22Rv1 (cell line): ENCODE results near the gene SLC36A1.

ENCODE experiments used
- H3K27ac ChIP-seq: fragments of 450-650 bp; 2 replicates; pipeline ENCODE4 v1.5.1; 2017
- CTCF ChIP-seq: fragments of 450-650 bp; IDR thresholded peaks from 2 replicates; pipeline ENCODE4 v1.5.1; 2017; ENCODE audit warnings: mild to moderate bottlenecking
- ZFX ChIP-seq: fragments of 450-650 bp; IDR thresholded peaks from 2 replicates; pipeline ENCODE4 v1.6.1; 2017; ENCODE audit warnings: antibody characterized with exemption, borderline replicate concordance

The SLC36A1 gene

GRCh38 chr5:151447174-151448037 is at the start of gene SLC36A1:
Gene SLC36A1, plus strand, starts transcription at chr5:151447603. Its CDS starts 11,190 bp downstream, at chr5:151458793.
- TF ChIP-seq ZFX (no peak), CTCF (peak; percentile 94)
- peak within 1 kb of the TSS; percentile 44 for H3K27ac ChIP-seq

GRCh38 chr5:151405334-151406160 is 41.9 kb upstream of the SLC36A1 start:
- H3K27ac ChIP-seq = no peak overlapping the region
- no peak for TF ChIP-seq ZFX
- no peak for TF ChIP-seq CTCF

- no peak for TF ChIP-seq ZFX
- peak; percentile 80 for TF ChIP-seq CTCF
- no peak overlapping the region for H3K27ac ChIP-seq
Observed at GRCh38 chr5:151406322-151406947, 41.0 kb upstream of the SLC36A1 start.

GRCh38 chr5:151408591-151409230 is 38.7 kb upstream of the SLC36A1 start:
- no peak for TF ChIP-seq CTCF
- TF ChIP-seq ZFX = no peak
- peak overlapping the region; percentile 62 for H3K27ac ChIP-seq

GRCh38 chr5:151413800-151414199 is 33.6 kb upstream of the SLC36A1 start:
- TF ChIP-seq ZFX = no peak
- TF ChIP-seq CTCF = no peak
- no peak overlapping the region for H3K27ac ChIP-seq

GRCh38 chr5:151414536-151414935 is 32.9 kb upstream of the SLC36A1 start:
- H3K27ac ChIP-seq = no peak overlapping the region
- no peak for TF ChIP-seq CTCF
- no peak for TF ChIP-seq ZFX
